ENCODE data around the gene MVB12B. TPM values are rescaled to one million over a fixed set of nuclear protein-coding genes. Genes with fewer than 3 reads are reported as not detected.

The MVB12B gene
- total RNA-seq, 2 donors from 2014 or later: 18.6 to 19.7 TPM

- peaks cover 15% of the 10 kb centered on the region for H3K36me3 Mint-ChIP-seq (ENCODE audit: low read depth)
- Histone ChIP-seq H3K27me3 (ENCODE audit: control insufficient read depth, insufficient read depth, low read length, poor library complexity, severe bottlenecking) (no peaks in the 10 kb centered on the region), H3K4me3 (ENCODE audit: low read length) (no peak overlapping the region), H3K4me1 (ENCODE audit: control insufficient read depth, insufficient read depth, low read length) (no peaks in the 10 kb centered on the region), H3K27ac (ENCODE audit: low read depth, low read length) (no peak overlapping the region), H3K9me3 (ENCODE audit: control insufficient read depth, low read length) (no peaks in the 10 kb centered on the region), H3K36me3 (ENCODE audit: control insufficient read depth, insufficient read depth, low read length) (peaks cover 11% of the 10 kb centered on the region), H3K9ac (ENCODE audit: extremely low read depth, low read length, poor library complexity, severe bottlenecking) (no peak overlapping the region)
- no peak overlapping the region for H3K4me3 Mint-ChIP-seq
- H3K4me1 Mint-ChIP-seq: peaks cover 19% of the 10 kb centered on the region
- WGBS, 2 experiments (ENCODE audit: insufficient coverage in 1 of 2, insufficient read length in 1 of 2): 89 to 93% methylated on average over 2 to 3 of the region's 3 CpGs
- no peaks in the 10 kb centered on the region for H3K27me3 Mint-ChIP-seq (ENCODE audit: insufficient read depth)
- H3K27ac Mint-ChIP-seq: no peak overlapping the region
- no peaks in the 10 kb centered on the region for H3K9me3 Mint-ChIP-seq
- TF ChIP-seq CTCF (conservative IDR thresholded peaks at IDR 0.05): no peak
- no peak for DNase-seq
These were observed 56.9 kb downstream of the MVB12B start for GRCh38 chr9:126383406-126384046.

DNA sequence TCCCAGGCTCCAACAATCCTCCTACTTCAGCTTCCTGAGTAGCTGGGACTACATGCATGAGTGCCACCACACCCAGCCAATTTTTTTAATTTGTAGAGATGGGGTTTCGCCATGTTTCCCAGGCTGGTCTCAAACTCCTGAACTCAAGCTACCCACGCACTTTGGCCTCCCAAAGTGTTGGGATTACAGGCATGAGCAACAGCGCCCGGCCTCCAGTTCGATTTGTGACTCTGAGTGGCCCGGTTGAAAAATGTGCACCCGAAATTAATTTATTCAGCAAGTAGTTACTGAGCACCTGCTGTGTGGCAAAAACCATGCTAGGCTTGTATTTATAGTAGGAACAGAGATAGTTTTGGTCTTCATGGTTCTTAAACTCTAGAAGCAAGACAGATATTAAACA is 58.3 kb downstream of the MVB12B start:
- DNase-seq: no peak
- 86 to 96% methylated on average over 4 to 7 of the region's 7 CpGs for WGBS, 2 experiments (ENCODE audit: insufficient coverage in 1 of 2, insufficient read length in 1 of 2)
- Mint-ChIP-seq H3K27me3 (ENCODE audit: insufficient read depth) (no peaks in the 10 kb centered on the region), H3K4me3 (no peak overlapping the region), H3K9me3 (no peaks in the 10 kb centered on the region), H3K36me3 (ENCODE audit: low read depth) (peaks cover 15% of the 10 kb centered on the region), H3K27ac (no peak overlapping the region), H3K4me1 (peaks cover 16% of the 10 kb centered on the region)
- Histone ChIP-seq H3K4me3 (ENCODE audit: low read length) (no peak overlapping the region), H3K9ac (ENCODE audit: extremely low read depth, low read length, poor library complexity, severe bottlenecking) (no peak overlapping the region), H3K27ac (ENCODE audit: low read depth, low read length) (no peak overlapping the region), H3K9me3 (ENCODE audit: control insufficient read depth, low read length) (no peaks in the 10 kb centered on the region), H3K27me3 (ENCODE audit: control insufficient read depth, insufficient read depth, low read length, poor library complexity, severe bottlenecking) (no peaks in the 10 kb centered on the region), H3K36me3 (ENCODE audit: control insufficient read depth, insufficient read depth, low read length) (peaks cover 16% of the 10 kb centered on the region), H3K4me1 (ENCODE audit: control insufficient read depth, insufficient read depth, low read length) (no peaks in the 10 kb centered on the region)
- TF ChIP-seq CTCF (conservative IDR thresholded peaks at IDR 0.05): no peak

- Histone ChIP-seq H3K27me3 (ENCODE audit: control insufficient read depth, insufficient read depth, low read length, poor library complexity, severe bottlenecking) (no peaks in the 10 kb centered on the region), H3K4me1 (ENCODE audit: control insufficient read depth, insufficient read depth, low read length) (no peaks in the 10 kb centered on the region), H3K9ac (ENCODE audit: extremely low read depth, low read length, poor library complexity, severe bottlenecking) (no peak overlapping the region), H3K4me3 (ENCODE audit: low read length) (no peak overlapping the region), H3K9me3 (ENCODE audit: control insufficient read depth, low read length) (no peaks in the 10 kb centered on the region), H3K36me3 (ENCODE audit: control insufficient read depth, insufficient read depth, low read length) (peaks cover 18% of the 10 kb centered on the region), H3K27ac (ENCODE audit: low read depth, low read length) (no peak overlapping the region)
- Mint-ChIP-seq H3K27ac (no peak overlapping the region), H3K36me3 (ENCODE audit: low read depth) (peaks cover 15% of the 10 kb centered on the region), H3K4me1 (peaks cover 5% of the 10 kb centered on the region), H3K9me3 (no peaks in the 10 kb centered on the region), H3K4me3 (no peak overlapping the region), H3K27me3 (ENCODE audit: insufficient read depth) (no peaks in the 10 kb centered on the region)
- DNase-seq: no peak
- WGBS, 2 experiments (ENCODE audit: insufficient coverage in 1 of 2, insufficient read length in 1 of 2): 75 to 83% methylated on average over 4 to 5 of the region's 5 CpGs
- peak; percentile 70 for TF ChIP-seq CTCF (conservative IDR thresholded peaks at IDR 0.05)
These were observed 59.5 kb downstream of the MVB12B start for GRCh38 chr9:126386088-126386487.

Data from endodermal cell (in vitro differentiated cells).